Occipital lobe (tissue), 2 donors: ENCODE data around the gene IQCK. TPM values are rescaled to one million over a fixed set of nuclear protein-coding genes. Genes with fewer than 3 reads are reported as not detected.

Experiments used
- DNase-seq: peaks from one replicate; lab custom pipeline; 2025; lab: John Stamatoyannopoulos, UW
- total RNA-seq: library from RNA; depleted of rRNA; stranded (reverse); fragments of >200 nt; gene quantifications from one replicate; pipeline ENCODE4 v1.2.3, GENCODE V29; 2014

The IQCK gene
- total RNA-seq, 1 donor from 2014 or later, result 10.8 TPM

DNA sequence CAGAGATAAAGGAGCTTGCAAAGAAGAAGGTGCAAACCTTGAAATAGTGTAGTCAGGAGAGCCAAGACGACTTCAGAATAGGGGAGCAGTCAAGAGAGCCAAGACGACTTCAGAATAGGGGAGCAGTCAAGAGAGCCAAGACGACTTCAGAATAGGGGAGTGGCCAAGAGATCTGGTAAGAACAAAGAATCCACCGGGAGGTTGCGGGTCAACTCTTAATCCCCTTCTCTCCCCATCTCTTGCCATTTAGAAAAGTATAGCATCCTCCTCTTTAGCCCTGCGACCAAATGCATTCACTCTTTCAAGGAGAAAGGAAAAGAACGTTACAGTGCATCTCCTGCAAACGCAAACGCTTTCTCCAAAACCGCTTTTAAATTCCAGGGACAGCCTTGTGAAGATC, 757 bp upstream of the IQCK start:
- no peak for DNase-seq

DNA sequence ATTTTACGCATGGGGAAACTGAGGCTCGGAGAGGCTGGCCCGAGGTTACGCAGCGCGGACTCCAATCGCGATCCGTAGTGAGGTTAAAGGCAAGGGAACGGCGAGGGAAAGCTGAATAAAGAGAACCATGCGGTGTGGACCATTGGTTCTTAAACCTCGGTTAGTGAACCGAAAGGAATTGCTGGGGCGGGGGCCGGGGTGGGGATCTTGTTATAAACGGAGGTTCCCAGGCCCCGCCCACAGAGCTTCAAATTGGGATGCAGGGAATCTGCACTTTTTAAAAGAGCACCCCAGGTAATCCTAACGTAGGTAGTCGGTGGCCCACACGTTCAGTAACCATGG, 524 bp downstream of the IQCK start:
- DNase-seq, result no peak

- DNase-seq, result no peak
These were observed 4.3 kb downstream of the IQCK start for GRCh38 chr16:19722269-19722952.

GRCh38 chr16:19722981-19723380, 4.9 kb downstream of the IQCK start:
- DNase-seq, result no peak

- no peak for DNase-seq
These were observed 10.5 kb downstream of the IQCK start for GRCh38 chr16:19728636-19728965.

DNA sequence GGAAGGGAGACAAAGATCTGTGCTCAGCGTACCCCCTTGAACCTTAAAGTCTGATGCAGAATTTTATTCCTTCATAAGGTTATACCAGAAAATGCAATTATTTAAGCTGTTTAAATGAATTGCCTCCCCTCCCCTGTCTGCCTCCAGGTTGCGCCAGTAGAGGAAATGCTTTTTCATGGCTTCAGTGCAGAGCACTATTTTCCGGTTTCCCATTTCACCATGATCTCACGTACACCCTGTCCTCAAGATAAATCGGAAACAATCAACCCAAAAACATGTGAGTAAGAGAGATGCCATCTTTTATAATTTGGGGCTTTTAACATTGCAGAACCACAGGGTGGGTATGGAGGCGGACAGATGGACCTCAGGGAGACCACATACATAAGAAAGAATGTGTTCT, 15.5 kb downstream of the IQCK start:
- DNase-seq, result no peak

- no peak for DNase-seq
These were observed 17.2 kb downstream of the IQCK start for GRCh38 chr16:19735074-19735867.

- no peak for DNase-seq
These were observed 19.4 kb downstream of the IQCK start for GRCh38 chr16:19737306-19738038.

- no peak for DNase-seq
These were observed 23.3 kb downstream of the IQCK start for GRCh38 chr16:19741354-19741753.

GRCh38 chr16:19743816-19744159, 25.7 kb downstream of the IQCK start:
- DNase-seq, result no peak

DNA sequence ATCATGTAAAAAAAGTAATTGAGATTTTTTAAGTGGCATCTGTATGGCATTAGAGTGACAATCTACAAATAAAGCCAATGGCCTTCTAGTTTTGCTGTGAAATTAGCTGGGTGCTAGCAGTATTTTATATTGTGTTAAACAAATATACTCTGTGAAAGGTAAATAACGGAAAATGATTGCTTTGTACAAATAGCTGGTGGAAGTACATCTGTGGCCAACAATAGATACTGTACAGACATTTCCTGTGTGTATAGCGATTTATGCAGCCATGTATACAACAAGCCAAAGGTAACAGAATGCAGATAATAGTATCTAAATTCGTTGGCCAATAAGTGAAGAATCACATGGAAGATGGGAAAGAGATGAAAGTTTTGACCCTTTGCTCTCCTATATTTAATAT, 26.6 kb downstream of the IQCK start:
- DNase-seq, result no peak

GRCh38 chr16:19745286-19746010, 27.4 kb downstream of the IQCK start:
- DNase-seq, result no peak

DNA sequence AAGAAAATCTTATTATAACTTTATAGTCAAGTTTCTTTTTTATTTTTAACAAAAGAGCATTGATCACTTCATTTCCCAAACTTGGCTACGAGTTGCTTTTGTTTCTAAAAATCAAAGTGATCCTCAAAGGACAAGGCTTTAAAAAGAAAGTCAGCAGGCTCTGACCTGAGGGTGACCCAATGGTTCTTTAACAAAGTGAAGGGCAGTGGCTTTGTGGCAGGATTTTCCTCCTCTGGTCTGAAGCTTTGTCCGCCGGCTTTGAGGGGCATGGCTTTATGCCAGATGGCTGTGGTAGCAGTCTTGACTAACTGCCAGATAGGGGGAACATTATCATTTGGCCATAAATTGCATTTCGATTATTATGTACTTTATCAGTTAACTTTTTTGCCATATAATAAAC, 28.5 kb downstream of the IQCK start:
- DNase-seq, result no peak

GRCh38 chr16:19748389-19749168, 30.5 kb downstream of the IQCK start:
- no peak for DNase-seq

GRCh38 chr16:19749571-19750080, 31.6 kb downstream of the IQCK start:
- DNase-seq, result no peak

DNA sequence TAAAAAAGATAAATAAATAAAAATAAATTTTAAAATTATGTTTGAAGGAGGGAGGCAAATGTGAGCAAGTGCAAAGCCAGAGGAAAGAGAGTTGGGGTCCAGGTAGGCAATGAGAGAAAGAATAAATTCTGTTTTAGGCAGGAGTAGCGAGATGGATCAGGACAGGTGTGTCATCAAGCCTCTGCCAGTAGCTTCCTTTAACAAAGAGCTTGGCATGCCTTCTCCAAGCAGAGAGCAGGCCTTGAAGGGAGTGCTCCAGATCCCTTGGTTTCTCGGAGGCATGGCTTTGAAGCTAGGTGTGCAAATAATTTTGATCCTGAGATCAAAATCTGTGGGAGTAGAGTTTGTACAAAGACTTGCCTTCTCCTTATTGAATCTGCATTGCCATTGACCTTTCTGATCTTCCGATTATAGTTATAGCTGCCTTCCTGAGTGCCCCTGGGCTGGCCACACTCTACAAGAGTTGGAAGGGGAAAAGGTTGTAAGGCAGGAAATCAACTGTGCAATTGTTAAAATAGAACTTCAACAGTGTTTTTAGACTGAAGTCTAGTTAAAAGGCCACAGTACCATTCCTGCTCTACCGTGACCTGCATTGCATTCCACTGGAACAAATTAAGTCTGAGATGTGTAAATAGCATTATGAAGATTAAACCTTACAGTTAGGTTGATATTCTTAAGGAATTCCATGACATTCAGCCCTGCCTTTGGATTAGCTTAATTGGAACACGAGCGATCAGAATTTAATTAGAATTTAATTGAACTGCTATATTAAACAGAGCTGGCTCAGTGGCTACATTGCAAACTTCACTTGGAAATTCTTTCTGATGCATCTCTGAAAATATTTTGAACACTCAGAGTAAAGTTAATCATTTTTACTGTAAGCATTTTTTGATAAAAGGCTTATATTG, 33.7 kb downstream of the IQCK start:
- DNase-seq, result no peak

- DNase-seq, result no peak
These were observed 36.0 kb downstream of the IQCK start for GRCh38 chr16:19753815-19754643.

DNA sequence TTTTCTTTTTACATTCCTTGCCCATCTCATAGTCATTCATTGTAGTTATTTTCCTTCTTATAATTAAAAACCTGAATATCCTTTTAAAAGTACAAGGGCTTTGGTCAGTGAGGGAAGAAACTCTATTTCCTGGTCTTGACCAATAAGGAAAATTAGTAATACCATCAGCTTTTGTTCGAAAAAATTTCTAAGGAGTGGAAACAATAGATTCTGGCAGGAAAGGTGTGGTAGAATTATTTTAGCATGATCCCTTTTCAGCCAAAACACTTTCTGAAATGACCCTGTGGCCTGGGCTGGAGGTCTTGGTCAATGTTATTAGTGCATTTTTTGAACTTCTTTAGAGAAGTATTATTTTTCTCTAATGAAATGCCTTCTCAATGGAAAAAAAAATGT, 36.6 kb downstream of the IQCK start:
- DNase-seq, result no peak

GRCh38 chr16:19755268-19755667, 37.2 kb downstream of the IQCK start:
- DNase-seq, result no peak
